Activated naive CD8-positive, alpha-beta T cell treated with anti-CD3 and anti-CD28 coated beads, Interleukin-2, amount 50 U/mL, for 24 hours (primary cell): ENCODE measurements around the gene GPR15.

Experiments
- ATAC-seq: fragments of 150-1000 bp; cut with Tn5 transposase; one replicate; pipeline ENCODE4 v1.10.0; 2021
- DNase-seq: peaks from one replicate; pipeline ENCODE4 v3.0.0; 2021
- H3K27ac Mint-ChIP-seq: one replicate; pipeline ENCODE4 v1.8.0; 2021; ENCODE audit warnings: mild to moderate bottlenecking, mixed read lengths
- H3K27me3 Mint-ChIP-seq: one replicate; pipeline ENCODE4 v1.8.0; 2021; ENCODE audit warnings: mixed read lengths
- H3K36me3 Mint-ChIP-seq: one replicate; pipeline ENCODE4 v1.8.0; 2021; ENCODE audit warnings: low read depth, mixed read lengths
- H3K4me1 Mint-ChIP-seq: one replicate; pipeline ENCODE4 v1.8.0; 2021; ENCODE audit warnings: mixed read lengths
- H3K4me3 Mint-ChIP-seq: one replicate; pipeline ENCODE4 v1.8.0; 2021; ENCODE audit warnings: mild to moderate bottlenecking, moderate library complexity, mixed read lengths
- H3K9me3 Mint-ChIP-seq: one replicate; pipeline ENCODE4 v1.8.0; 2021; ENCODE audit warnings: mixed read lengths

The GPR15 gene

DNA sequence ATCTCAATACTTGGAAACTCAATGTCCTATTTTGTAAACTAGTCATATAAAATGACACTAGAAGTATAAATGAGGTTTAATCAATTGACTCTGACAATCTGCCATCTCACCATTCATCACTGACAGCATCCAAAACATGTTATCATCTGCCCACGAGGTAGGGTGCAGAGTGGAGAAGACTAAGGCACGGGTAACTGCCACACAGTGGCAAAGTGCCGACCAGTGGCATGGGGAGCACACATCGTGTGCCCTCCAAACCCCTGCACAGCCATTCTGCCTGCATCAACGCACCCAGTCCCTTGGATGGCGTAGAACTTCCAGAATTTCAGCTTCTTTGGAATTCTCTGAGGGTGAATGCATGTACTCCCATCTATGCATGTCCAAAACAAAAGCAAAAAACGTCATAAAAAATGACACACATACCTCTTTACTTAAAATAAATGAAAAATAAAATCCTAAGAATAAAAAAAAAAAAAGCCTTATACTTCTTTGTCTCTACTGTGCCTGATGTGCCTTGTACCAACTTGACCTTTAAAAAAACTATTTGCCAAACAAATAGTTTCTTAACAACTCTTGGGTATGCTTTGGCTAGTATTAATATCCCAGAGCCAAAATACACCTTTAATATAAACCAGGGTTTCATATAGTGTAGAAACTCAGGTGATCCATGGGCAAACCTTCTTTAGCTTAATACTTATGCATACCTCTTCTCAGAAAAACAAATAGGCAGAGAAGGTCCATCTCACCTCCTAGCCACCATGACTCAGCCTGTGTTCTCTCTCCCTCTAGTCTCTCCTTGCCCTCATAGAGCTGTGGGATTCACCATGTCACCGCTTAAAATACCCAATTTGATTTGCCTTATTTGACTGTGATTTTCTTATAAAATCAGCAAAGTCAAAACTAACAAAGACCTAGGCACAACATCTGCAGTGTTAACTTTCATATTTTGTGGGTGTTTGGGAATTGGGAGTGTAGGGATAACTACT is 48.9 kb downstream of the GPR15 start:
- ATAC-seq: no peak
- no peak overlapping the region for H3K27ac Mint-ChIP-seq

DNA sequence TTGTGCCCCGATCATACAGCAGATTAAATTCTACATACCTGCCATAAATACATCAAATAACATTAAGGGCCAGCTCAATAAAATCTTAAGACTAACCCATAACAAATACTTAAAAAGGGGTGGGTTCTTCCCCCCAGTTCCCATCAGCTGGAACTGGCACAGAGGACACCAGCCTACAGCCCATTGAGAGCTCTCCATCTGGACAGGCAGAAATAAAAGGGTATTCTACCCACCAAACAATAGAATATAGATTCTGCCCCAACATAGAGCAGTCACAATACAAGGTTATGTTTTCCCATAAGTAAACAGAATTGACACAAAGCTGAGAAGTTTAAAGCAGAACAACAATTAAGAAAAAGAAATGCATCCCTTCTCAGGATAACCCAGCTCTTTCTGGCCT is 49.7 kb downstream of the GPR15 start:
- Mint-ChIP-seq H3K4me3 (no peak overlapping the region), H3K4me1 (peaks cover 26% of the 10 kb centered on the region), H3K9me3 (no peaks in the 10 kb centered on the region), H3K36me3 (peaks cover 52% of the 10 kb centered on the region), H3K27me3 (no peaks in the 10 kb centered on the region), H3K27ac (no peak overlapping the region)
- DNase-seq (no peak), ATAC-seq (no peak)

More for the DNA sequence above, 48.9 kb downstream of the GPR15 start:
- no peak for DNase-seq
- Mint-ChIP-seq H3K36me3 (peaks cover 54% of the 10 kb centered on the region), H3K27me3 (no peaks in the 10 kb centered on the region), H3K9me3 (peaks cover 3% of the 10 kb centered on the region), H3K4me1 (peaks cover 26% of the 10 kb centered on the region), H3K4me3 (no peak overlapping the region)

DNA sequence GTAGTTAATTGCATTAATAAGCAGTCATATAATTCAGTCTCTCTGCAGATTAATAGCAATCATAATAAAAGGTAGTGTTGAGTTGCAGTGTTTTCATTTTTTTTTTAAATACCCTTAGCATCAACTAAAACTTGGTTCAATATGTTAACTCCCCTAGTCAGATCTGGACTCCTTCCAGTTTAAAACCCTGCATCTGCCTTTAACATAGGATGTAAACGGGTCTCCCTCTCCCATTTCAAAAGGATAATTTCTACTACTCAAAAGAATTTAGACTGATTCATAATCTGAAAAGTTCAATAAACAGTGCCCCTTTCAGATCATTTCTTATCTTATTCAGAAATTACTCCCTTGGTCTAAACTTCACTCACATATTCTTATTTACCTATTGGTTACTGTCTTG is 50.3 kb downstream of the GPR15 start:
- H3K4me1 Mint-ChIP-seq: peaks cover 23% of the 10 kb centered on the region
- peaks cover 48% of the 10 kb centered on the region for H3K36me3 Mint-ChIP-seq

DNA sequence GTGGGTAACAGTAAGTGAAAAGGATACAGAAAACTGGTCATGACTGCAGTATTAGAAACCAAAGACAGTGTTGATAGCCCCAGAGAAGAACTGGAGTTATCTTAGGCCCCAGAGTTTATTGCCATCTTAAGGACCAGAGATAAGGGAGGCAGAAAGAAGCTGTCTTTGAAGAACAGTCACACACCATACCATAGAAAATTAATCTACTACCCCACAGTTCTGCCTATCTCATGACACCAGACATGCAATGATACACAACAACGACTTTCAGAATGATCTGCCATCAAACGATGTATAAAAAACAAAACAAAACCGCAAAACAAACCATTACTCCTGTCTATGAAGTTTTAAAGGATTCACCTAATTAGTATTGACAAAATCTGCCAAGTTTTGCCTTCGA is 52.0 kb downstream of the GPR15 start:
- H3K4me1 Mint-ChIP-seq: peaks cover 12% of the 10 kb centered on the region
- no peak overlapping the region for H3K4me3 Mint-ChIP-seq
- no peak overlapping the region for H3K27ac Mint-ChIP-seq
- peaks cover 39% of the 10 kb centered on the region for H3K36me3 Mint-ChIP-seq
- no peaks in the 10 kb centered on the region for H3K9me3 Mint-ChIP-seq
- ATAC-seq (no peak), DNase-seq (no peak)
- no peaks in the 10 kb centered on the region for H3K27me3 Mint-ChIP-seq

More for the DNA sequence above, 50.3 kb downstream of the GPR15 start:
- Mint-ChIP-seq H3K27ac (no peak overlapping the region), H3K27me3 (no peaks in the 10 kb centered on the region), H3K9me3 (no peaks in the 10 kb centered on the region), H3K4me3 (no peak overlapping the region)
- DNase-seq: no peak
- no peak for ATAC-seq
